Measurements from ENCODE around the gene TSPAN4. TPM values are rescaled to one million over a fixed set of nuclear protein-coding genes. Genes with fewer than 3 reads are reported as not detected.

The TSPAN4 gene
- total and polyA plus RNA-seq, 2 of the 13 experiments (the other 11 are each of a cell fraction or from before 2014, with no cell fraction given), result 31.7 to 68.3 TPM

- Histone ChIP-seq H3K36me3 (replicated peaks in 1 of 2; ENCODE audit: control insufficient read depth in 1 of 2, insufficient read depth in 2 of 2, low read length in 2 of 2) (peaks cover 9 to 36% of the 10 kb centered on the region in 2 experiments), H3K9me3 (ENCODE audit: low read length) (no peaks in the 10 kb centered on the region), H3K79me2 (ENCODE audit: insufficient read depth, low read length) (peaks cover 30% of the 10 kb centered on the region), H3K4me2 (ENCODE audit: low read depth, low read length) (no peak overlapping the region), H3K4me1 (ENCODE audit: insufficient read depth, low read length) (peaks cover 73% of the 10 kb centered on the region), H4K20me1 (ENCODE audit: insufficient read depth, low read length) (peaks cover 20% of the 10 kb centered on the region; the same call in 1 of the 2 replicates), H2AFZ (ENCODE audit: low read length) (no peak overlapping the region), H3K9ac (ENCODE audit: insufficient read depth, low read depth, low read length) (no peak overlapping the region), H3K27ac (ENCODE audit: extremely low read length, insufficient read depth, low read length) (no peak overlapping the region), H3K27me3 (ENCODE audit: control insufficient read depth in 1 of 2, insufficient read depth in 2 of 2, low read length in 2 of 2) (no peaks in the 10 kb centered on the region), H3K4me3 (replicated peaks in 1 of 3; ENCODE audit: insufficient read depth in 1 of 3, low read depth in 2 of 3, low read length in 3 of 3) (no peak overlapping the region)
- ATAC-seq (no peak), DNase-seq (ENCODE audit: low spot score) (no peak), FAIRE-seq (no peak)
- BruUV-seq (replicated peaks), result no TSS peak
- WGBS (ENCODE audit: low lambda C conversion rate), result 80% methylated on average over 1 of the region's 9 CpGs
- intact Hi-C loops (cut with micrococcal nuclease; ENCODE audit: unreplicated experiment), result no loop called here
- TF ChIP-seq ZNF256 (CRISPR knock-in tag; conservative IDR thresholded peaks at IDR 0.05) (no peak), POLR2AphosphoS5 (IDR thresholded peaks at IDR 0.05; ENCODE audit: low read depth, low read length) (0 out of 2 replicates have a peak, but pooled peaks have one; percentile 15), SRF (IDR thresholded peaks at IDR 0.05; ENCODE audit: low read depth, low read length) (no peak), POLR2G (IDR thresholded peaks at IDR 0.05; ENCODE audit: low read depth, low read length) (peak; percentile 54; the same call in 1 of the 2 replicates), AGO1 (IDR thresholded peaks at IDR 0.05; ENCODE audit: low read depth, low read length, poor library complexity, severe bottlenecking) (peak; percentile 23), ZNF780A (CRISPR knock-in tag; IDR thresholded peaks at IDR 0.05) (0 out of 2 replicates have a peak, but pooled peaks have one; percentile 33), GABPA (IDR thresholded peaks at IDR 0.05; ENCODE audit: low read depth, low read length) (no peak), GABPA (CRISPR knock-in tag; IDR thresholded peaks at IDR 0.05; ENCODE audit: low read depth) (no peak), TBX2 (CRISPR knock-in tag; IDR thresholded peaks at IDR 0.05; ENCODE audit: borderline replicate concordance) (no peak), SSRP1 (CRISPR knock-in tag; IDR thresholded peaks at IDR 0.05) (no peak), GTF3A (CRISPR knock-in tag; conservative IDR thresholded peaks at IDR 0.05) (no peak), RBFOX2 (IDR thresholded peaks at IDR 0.05; ENCODE audit: low read depth, low read length) (peak; percentile 32), RFXAP (CRISPR knock-in tag; IDR thresholded peaks at IDR 0.05; ENCODE audit: borderline replicate concordance) (no peak), MIXL1 (CRISPR knock-in tag; IDR thresholded peaks at IDR 0.05) (no peak), FOXJ3 (CRISPR knock-in tag; IDR thresholded peaks at IDR 0.05; ENCODE audit: borderline replicate concordance) (no peak), ZNF253 (CRISPR knock-in tag; IDR thresholded peaks at IDR 0.05; ENCODE audit: borderline replicate concordance) (no peak), CENPX (CRISPR knock-in tag; IDR thresholded peaks at IDR 0.05) (no peak), NR2C2 (CRISPR knock-in tag; IDR thresholded peaks at IDR 0.05; ENCODE audit: borderline replicate concordance) (no peak), NONO (IDR thresholded peaks at IDR 0.05) (no peak), NONO (CRISPR knock-in tag; conservative IDR thresholded peaks at IDR 0.05) (no peak), AGO2 (optimal IDR thresholded peaks at IDR 0.05; ENCODE audit: low read depth, low read length) (peak; percentile 55)
- TF ChIP-seq, protein P1, sequence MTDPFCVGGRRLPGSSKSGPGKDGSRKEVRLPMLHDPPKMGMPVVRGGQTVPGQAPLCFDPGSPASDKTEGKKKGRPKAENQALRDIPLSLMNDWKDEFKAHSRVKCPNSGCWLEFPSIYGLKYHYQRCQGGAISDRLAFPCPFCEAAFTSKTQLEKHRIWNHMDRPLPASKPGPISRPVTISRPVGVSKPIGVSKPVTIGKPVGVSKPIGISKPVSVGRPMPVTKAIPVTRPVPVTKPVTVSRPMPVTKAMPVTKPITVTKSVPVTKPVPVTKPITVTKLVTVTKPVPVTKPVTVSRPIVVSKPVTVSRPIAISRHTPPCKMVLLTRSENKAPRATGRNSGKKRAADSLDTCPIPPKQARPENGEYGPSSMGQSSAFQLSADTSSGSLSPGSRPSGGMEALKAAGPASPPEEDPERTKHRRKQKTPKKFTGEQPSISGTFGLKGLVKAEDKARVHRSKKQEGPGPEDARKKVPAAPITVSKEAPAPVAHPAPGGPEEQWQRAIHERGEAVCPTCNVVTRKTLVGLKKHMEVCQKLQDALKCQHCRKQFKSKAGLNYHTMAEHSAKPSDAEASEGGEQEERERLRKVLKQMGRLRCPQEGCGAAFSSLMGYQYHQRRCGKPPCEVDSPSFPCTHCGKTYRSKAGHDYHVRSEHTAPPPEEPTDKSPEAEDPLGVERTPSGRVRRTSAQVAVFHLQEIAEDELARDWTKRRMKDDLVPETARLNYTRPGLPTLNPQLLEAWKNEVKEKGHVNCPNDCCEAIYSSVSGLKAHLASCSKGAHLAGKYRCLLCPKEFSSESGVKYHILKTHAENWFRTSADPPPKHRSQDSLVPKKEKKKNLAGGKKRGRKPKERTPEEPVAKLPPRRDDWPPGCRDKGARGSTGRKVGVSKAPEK (CRISPR knock-in tag; IDR thresholded peaks at IDR 0.05; ENCODE audit: borderline replicate concordance), result no peak
- in situ Hi-C loops (cut with HindIII; ENCODE audit: extremely low pct_ligation_motif_present, low pct_unique_long_range_greater_than_20kb), result no loop called here
- ChIA-PET CTCF (ENCODE audit: low intra/inter-chr PET ratio, low total read pairs) (no interaction called here), POLR2A (interaction anchor here (11.1 to 16.1 kb wide), 2 partner anchors 7 to 18 kb away, joined by 141 to 264 read pairs; partner anchors contain the start of genes CD151, CRACR2B and PNPLA2)
These were observed 6.0 kb upstream of the TSPAN4 start for GRCh38 chr11:836700-837099.
